ENCODE data around the gene DDX3X.
"Not testable (repeated sequence)": the region's sequence is repeated elsewhere in the genome, so short reads cannot be mapped to it uniquely, and the experiment has no call there.

The DDX3X gene

DNA sequence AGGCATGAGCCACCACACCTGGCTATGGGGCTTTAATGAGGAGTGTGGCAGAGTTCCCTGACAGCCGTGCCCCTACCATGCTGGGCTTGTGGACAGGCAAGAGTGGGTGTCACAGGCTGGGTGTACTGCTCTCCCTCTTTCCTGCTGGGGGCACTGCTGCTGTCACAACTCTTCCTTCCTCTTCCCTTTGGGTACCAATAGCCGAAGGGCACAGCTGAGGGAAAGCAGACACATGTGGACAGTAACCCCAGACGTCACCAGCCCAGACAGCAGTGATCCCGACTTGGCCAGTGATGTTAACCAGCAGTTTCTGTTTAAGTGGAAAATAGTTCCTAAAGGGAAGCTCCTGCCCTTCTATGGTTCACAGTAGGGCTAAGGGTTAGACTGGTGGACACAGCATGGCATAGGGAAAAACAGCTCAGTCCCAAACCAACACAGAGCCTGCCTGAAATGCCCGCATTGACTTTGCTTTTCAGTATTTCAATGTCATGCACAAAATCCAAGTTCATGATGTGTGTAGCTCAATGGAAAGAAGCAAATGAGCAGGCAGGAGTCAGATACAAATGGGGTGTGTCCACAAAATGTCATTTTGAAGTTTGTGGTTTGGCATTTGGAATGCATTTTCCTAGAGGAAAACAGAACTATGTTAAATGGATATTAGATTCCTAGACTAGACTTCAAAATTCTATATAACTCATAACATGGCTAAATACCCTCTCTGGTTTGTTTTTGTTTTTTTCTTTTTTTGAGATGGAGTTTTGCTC is 24.9 kb upstream of the DDX3X start:
- Histone ChIP-seq H3K27ac (ENCODE audit: low read depth, low read length) (no peak overlapping the region), H3K4me1 (ENCODE audit: control insufficient read depth, insufficient read depth, low read length) (no peaks in the 10 kb centered on the region), H3K9ac (ENCODE audit: low read length) (no peak overlapping the region), H3K27me3 (ENCODE audit: control insufficient read depth, insufficient read depth, low read length) (no peaks in the 10 kb centered on the region), H3K9me3 (ENCODE audit: control insufficient read depth, insufficient read depth, low read depth, low read length) (no peaks in the 10 kb centered on the region; the same call in 1 of the 2 replicates), H3K4me3 (ENCODE audit: low read depth, low read length) (no peak overlapping the region), H3K36me3 (ENCODE audit: control insufficient read depth, insufficient read depth, low read length) (no peaks in the 10 kb centered on the region)

DNA sequence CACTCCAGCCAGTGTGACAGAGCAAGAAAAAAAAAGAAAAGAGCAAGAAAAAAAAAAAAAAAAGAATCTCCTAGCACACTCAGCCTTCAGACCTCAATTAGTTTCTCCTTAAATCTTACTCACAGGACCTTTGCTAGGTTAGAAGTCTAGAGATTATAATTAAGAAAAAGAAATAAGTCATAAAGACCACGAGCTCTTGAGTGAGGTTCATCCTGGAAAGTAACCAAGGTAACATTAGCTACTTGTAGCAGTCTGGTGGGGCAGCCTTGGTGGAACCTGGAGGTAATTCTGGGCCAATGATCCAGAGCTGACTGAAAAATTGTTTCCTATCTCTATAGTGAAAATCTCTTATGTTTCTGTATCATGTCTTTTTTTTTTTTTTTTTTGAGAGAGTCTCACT is 21.2 kb upstream of the DDX3X start:
- Histone ChIP-seq H3K36me3 (ENCODE audit: control insufficient read depth, insufficient read depth, low read length) (no peaks in the 10 kb centered on the region), H3K27me3 (ENCODE audit: control insufficient read depth, insufficient read depth, low read length) (no peaks in the 10 kb centered on the region), H3K4me1 (ENCODE audit: control insufficient read depth, insufficient read depth, low read length) (peaks cover 5% of the 10 kb centered on the region; the same call in 1 of the 2 replicates), H3K27ac (ENCODE audit: low read depth, low read length) (no peak overlapping the region), H3K9me3 (ENCODE audit: control insufficient read depth, insufficient read depth, low read depth, low read length) (no peaks in the 10 kb centered on the region; the same call in 1 of the 2 replicates), H3K9ac (ENCODE audit: low read length) (no peak overlapping the region), H3K4me3 (ENCODE audit: low read depth, low read length) (no peak overlapping the region)

DNA sequence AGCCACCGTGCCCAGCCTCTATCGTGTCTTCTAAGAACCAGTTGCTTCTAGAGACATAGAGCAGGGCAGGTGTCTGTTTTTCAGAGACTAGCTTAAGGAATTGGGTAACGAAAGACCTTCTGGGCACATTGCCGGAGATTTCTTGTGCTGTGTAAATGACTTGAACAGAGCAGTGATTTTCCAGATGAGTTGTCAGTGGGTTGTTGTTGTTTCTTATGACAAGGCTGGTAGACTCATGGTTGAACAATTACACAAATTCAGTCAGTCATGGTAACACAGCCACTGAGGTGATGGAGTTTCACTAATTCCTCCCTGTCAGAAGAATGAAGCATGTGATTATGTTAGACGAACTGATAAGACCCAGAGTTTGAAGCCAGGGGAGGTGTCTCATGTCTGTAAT is 20.5 kb upstream of the DDX3X start:
- Histone ChIP-seq H3K36me3 (ENCODE audit: control insufficient read depth, insufficient read depth, low read length) (no peaks in the 10 kb centered on the region), H3K9me3 (ENCODE audit: control insufficient read depth, insufficient read depth, low read depth, low read length) (no peaks in the 10 kb centered on the region; the same call in 1 of the 2 replicates), H3K27ac (ENCODE audit: low read depth, low read length) (no peak overlapping the region), H3K9ac (ENCODE audit: low read length) (no peak overlapping the region), H3K4me3 (ENCODE audit: low read depth, low read length) (no peak overlapping the region), H3K4me1 (ENCODE audit: control insufficient read depth, insufficient read depth, low read length) (peaks cover 5% of the 10 kb centered on the region; the same call in 1 of the 2 replicates), H3K27me3 (ENCODE audit: control insufficient read depth, insufficient read depth, low read length) (no peaks in the 10 kb centered on the region)

DNA sequence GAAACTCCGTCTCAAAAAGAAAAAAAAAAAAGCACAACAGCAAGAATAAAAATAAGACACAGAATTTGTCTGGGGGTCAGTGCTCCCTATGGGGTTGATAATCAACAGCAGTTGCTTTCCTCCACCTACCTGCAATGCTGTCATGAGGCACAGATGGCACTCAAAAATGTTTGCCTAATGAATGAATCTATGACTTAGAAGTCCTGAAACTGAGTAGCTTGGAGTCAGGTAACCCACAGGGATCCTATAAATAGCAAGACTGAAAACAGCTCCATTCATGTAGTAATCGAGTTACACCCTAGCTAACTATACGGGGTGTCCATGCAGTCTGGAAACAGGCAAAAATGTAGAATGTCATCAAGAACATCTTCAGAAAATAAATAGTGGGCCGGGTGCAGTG is 19.8 kb upstream of the DDX3X start:
- Histone ChIP-seq H3K9me3 (ENCODE audit: control insufficient read depth, insufficient read depth, low read depth, low read length) (no peaks in the 10 kb centered on the region; the same call in 1 of the 2 replicates), H3K9ac (ENCODE audit: low read length) (no peak overlapping the region), H3K36me3 (ENCODE audit: control insufficient read depth, insufficient read depth, low read length) (no peaks in the 10 kb centered on the region), H3K27me3 (ENCODE audit: control insufficient read depth, insufficient read depth, low read length) (no peaks in the 10 kb centered on the region), H3K4me3 (ENCODE audit: low read depth, low read length) (no peak overlapping the region), H3K4me1 (ENCODE audit: control insufficient read depth, insufficient read depth, low read length) (peaks cover 5% of the 10 kb centered on the region; the same call in 1 of the 2 replicates), H3K27ac (ENCODE audit: low read depth, low read length) (no peak overlapping the region)

DNA sequence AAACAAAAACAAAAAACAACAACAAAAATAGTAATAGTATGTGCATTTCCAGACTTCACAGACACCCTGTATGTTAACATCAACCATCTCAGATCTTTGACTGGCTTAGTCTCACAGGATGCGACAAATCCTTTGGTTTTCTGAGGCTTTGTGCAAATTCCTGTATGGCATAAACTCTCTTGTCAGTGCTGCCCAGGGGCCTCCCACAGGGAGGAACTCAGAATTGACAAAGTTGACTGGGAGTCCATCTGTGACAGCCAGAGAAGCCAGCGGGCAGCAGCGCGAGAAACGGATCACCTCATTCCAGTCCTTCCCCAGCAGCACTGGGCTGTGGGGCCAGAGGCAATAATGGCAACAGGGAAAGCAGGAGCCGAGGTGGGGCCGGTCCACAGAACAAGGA is 19.1 kb upstream of the DDX3X start:
- Histone ChIP-seq H3K4me1 (ENCODE audit: control insufficient read depth, insufficient read depth, low read length) (peaks cover 5% of the 10 kb centered on the region; the same call in 1 of the 2 replicates), H3K36me3 (ENCODE audit: control insufficient read depth, insufficient read depth, low read length) (no peaks in the 10 kb centered on the region), H3K4me3 (ENCODE audit: low read depth, low read length) (no peak overlapping the region), H3K9me3 (ENCODE audit: control insufficient read depth, insufficient read depth, low read depth, low read length) (no peaks in the 10 kb centered on the region; the same call in 1 of the 2 replicates), H3K27me3 (ENCODE audit: control insufficient read depth, insufficient read depth, low read length) (no peaks in the 10 kb centered on the region), H3K9ac (ENCODE audit: low read length) (no peak overlapping the region), H3K27ac (ENCODE audit: low read depth, low read length) (no peak overlapping the region)

DNA sequence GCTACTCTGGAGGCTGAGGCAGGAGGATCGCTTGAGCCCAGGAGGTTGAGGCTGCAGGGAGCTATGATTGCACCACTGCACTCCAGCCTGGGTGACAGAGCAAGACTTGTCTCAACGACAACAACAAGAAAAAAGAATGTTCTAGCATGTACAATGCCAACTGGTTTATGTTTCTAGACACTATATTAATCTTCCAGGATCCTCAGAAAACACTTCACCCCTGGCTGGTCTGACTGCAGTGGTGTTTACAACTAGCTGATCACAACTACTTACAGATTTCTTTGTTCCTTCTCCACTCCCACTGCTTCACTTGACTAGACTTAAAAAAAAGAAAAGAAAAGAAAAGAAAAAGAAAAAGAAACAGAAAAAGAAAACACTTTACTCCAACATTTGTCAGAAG is 17.7 kb upstream of the DDX3X start:
- H3K9me3 ChIP-seq (ENCODE audit: control insufficient read depth, insufficient read depth, low read depth, low read length); H3K4me3 ChIP-seq (ENCODE audit: low read depth, low read length); H3K36me3 ChIP-seq (ENCODE audit: control insufficient read depth, insufficient read depth, low read length); H3K4me1 ChIP-seq (ENCODE audit: control insufficient read depth, insufficient read depth, low read length); H3K9ac ChIP-seq (ENCODE audit: low read length); H3K27ac ChIP-seq (ENCODE audit: low read depth, low read length); H3K27me3 ChIP-seq (ENCODE audit: control insufficient read depth, insufficient read depth, low read length): not testable (repeated sequence)

- no peaks in the 10 kb centered on the region for H3K36me3 ChIP-seq (ENCODE audit: control insufficient read depth, insufficient read depth, low read length)
- H3K9ac ChIP-seq (ENCODE audit: low read length): no peak overlapping the region
- no peaks in the 10 kb centered on the region for H3K27me3 ChIP-seq (ENCODE audit: control insufficient read depth, insufficient read depth, low read length)
- no peak overlapping the region for H3K27ac ChIP-seq (ENCODE audit: low read depth, low read length)
- H3K9me3 ChIP-seq (ENCODE audit: control insufficient read depth, insufficient read depth, low read depth, low read length): no peaks in the 10 kb centered on the region; the same call in 1 of the 2 replicates
- H3K4me3 ChIP-seq (ENCODE audit: low read depth, low read length): no peak overlapping the region
- H3K4me1 ChIP-seq (ENCODE audit: control insufficient read depth, insufficient read depth, low read length): peaks cover 5% of the 10 kb centered on the region; the same call in 1 of the 2 replicates
These were observed 16.3 kb upstream of the DDX3X start for GRCh38 chrX:41317477-41318208.

DNA sequence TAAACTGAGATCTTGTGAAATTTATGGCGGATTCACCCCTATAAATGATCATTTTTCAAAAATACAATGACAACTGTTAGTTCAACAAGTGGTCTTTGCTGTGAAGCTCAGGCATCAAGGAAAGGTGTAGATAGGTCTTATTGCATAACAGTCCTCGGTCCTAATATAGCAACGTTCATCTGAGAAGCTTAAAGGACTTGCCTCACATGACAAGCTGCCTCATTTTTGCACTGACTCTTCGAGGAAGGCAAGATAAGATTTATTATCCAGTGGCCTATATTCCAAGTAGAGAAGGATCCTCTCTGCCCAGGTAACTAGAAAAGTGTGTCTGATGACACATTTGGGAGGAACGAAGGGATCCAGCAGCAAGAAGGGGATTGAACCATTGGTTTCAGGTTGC is 13.6 kb upstream of the DDX3X start:
- Histone ChIP-seq H3K27ac (ENCODE audit: low read depth, low read length) (no peak overlapping the region), H3K27me3 (ENCODE audit: control insufficient read depth, insufficient read depth, low read length) (no peaks in the 10 kb centered on the region), H3K36me3 (ENCODE audit: control insufficient read depth, insufficient read depth, low read length) (no peaks in the 10 kb centered on the region), H3K9ac (ENCODE audit: low read length) (no peak overlapping the region), H3K4me3 (ENCODE audit: low read depth, low read length) (no peak overlapping the region), H3K4me1 (ENCODE audit: control insufficient read depth, insufficient read depth, low read length) (no peaks in the 10 kb centered on the region), H3K9me3 (ENCODE audit: control insufficient read depth, insufficient read depth, low read depth, low read length) (peaks cover 3% of the 10 kb centered on the region; the same call in 1 of the 2 replicates)

DNA sequence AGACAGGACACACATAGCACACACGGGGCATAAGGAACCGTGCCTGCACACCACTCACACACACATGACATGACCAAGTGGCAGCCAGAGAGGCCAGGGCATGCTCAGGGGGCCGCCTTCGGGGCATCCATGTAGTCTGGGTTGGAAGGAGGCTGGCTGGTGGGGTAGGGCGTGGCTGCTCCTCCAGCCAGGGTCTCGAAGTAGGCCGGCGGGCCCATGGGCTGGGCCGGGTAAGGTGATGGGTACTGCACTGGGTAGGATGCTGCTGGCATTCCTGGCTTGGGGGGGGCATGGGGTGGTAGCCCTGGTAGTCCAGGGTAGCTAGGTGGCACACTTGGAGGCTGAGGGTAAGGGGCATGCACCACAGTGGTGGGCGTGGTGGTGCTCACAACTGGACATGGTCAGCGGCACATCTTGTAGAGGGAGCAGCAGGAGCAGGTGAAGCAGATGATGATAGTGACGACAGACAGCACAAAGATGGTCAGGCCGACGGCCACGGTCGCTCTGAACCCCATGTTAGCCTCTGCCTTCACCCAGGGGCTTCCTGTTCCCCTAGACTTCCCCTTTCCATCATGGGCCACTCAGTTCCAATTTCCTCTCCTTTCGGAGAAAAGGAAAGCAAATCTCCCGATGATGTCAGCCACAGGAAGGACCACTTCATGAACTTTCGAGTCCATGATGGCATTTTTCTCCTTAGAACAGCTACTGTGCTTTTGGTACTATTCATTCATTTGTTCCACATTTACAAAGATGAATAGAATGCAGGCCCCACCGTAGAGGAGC is 10.9 kb upstream of the DDX3X start:
- Histone ChIP-seq H3K4me3 (ENCODE audit: low read depth, low read length) (no peak overlapping the region), H3K9ac (ENCODE audit: low read length) (no peak overlapping the region), H3K9me3 (ENCODE audit: control insufficient read depth, insufficient read depth, low read depth, low read length) (peaks cover 3% of the 10 kb centered on the region; the same call in 1 of the 2 replicates), H3K4me1 (ENCODE audit: control insufficient read depth, insufficient read depth, low read length) (no peaks in the 10 kb centered on the region), H3K27me3 (ENCODE audit: control insufficient read depth, insufficient read depth, low read length) (no peaks in the 10 kb centered on the region), H3K27ac (ENCODE audit: low read depth, low read length) (no peak overlapping the region), H3K36me3 (ENCODE audit: control insufficient read depth, insufficient read depth, low read length) (no peaks in the 10 kb centered on the region)

- Histone ChIP-seq H3K4me1 (ENCODE audit: control insufficient read depth, insufficient read depth, low read length) (peaks cover 10% of the 10 kb centered on the region), H3K9me3 (ENCODE audit: control insufficient read depth, insufficient read depth, low read depth, low read length) (peaks cover 3% of the 10 kb centered on the region; the same call in 1 of the 2 replicates), H3K27ac (ENCODE audit: low read depth, low read length) (no peak overlapping the region), H3K36me3 (ENCODE audit: control insufficient read depth, insufficient read depth, low read length) (no peaks in the 10 kb centered on the region), H3K4me3 (ENCODE audit: low read depth, low read length) (no peak overlapping the region), H3K9ac (ENCODE audit: low read length) (no peak overlapping the region), H3K27me3 (ENCODE audit: control insufficient read depth, insufficient read depth, low read length) (no peaks in the 10 kb centered on the region)
These were observed 7.5 kb upstream of the DDX3X start for GRCh38 chrX:41326431-41326830.
